ENCODE data around the gene KCNMA1. TPM values are rescaled to one million over a fixed set of nuclear protein-coding genes. Genes with fewer than 3 reads are reported as not detected.

Gene KCNMA1
- total and polyA plus RNA-seq, 2 donors from 2014 or later, result 4.2 to 8.9 TPM

DNA sequence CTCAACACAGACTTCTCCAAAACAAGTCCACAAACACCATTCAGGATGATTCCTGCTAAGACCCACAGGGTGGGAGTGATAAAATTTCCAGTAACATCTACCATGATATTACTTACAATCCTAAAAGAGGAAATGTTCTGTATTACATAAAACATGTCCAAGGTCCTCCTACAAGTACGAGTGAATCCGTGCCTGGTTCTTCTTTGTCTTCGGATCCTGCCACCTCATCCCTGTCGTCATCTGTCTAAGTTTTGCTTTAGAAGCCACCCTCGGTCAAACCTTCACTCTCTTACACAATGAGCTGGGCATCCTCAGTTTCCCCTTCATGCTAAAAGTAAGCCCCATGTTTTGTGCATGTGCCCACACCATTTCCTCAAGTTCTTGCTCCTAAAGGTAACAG is 279.0 kb downstream of the KCNMA1 start:
- DNase-seq (no peak), FAIRE-seq (no peak)
- Histone ChIP-seq H3K9me3 (ENCODE audit: control insufficient read depth in 2 of 3, insufficient read depth in 1 of 3, low read length in 3 of 3) (no peaks in the 10 kb centered on the region), H3K4me3 (ENCODE audit: low read length in 3 of 3) (no peak overlapping the region), H3K9ac (ENCODE audit: low read length in 3 of 3) (no peak overlapping the region), H3K27me3 (ENCODE audit: control insufficient read depth, insufficient read depth, low read length) (no peaks in the 10 kb centered on the region), H3K27ac (ENCODE audit: low read depth in 2 of 2, low read length in 2 of 2) (no peak overlapping the region), H3K4me1 (ENCODE audit: control insufficient read depth in 2 of 3, insufficient read depth in 2 of 3, low read depth in 1 of 3, low read length in 3 of 3) (no peaks in the 10 kb centered on the region), H3K36me3 (ENCODE audit: control insufficient read depth in 2 of 3, insufficient read depth in 3 of 3, low read length in 3 of 3) (no peaks in the 10 kb centered on the region)
- intact Hi-C loops (cut with DNase I), result no loop called here
- TF ChIP-seq, protein P1, sequence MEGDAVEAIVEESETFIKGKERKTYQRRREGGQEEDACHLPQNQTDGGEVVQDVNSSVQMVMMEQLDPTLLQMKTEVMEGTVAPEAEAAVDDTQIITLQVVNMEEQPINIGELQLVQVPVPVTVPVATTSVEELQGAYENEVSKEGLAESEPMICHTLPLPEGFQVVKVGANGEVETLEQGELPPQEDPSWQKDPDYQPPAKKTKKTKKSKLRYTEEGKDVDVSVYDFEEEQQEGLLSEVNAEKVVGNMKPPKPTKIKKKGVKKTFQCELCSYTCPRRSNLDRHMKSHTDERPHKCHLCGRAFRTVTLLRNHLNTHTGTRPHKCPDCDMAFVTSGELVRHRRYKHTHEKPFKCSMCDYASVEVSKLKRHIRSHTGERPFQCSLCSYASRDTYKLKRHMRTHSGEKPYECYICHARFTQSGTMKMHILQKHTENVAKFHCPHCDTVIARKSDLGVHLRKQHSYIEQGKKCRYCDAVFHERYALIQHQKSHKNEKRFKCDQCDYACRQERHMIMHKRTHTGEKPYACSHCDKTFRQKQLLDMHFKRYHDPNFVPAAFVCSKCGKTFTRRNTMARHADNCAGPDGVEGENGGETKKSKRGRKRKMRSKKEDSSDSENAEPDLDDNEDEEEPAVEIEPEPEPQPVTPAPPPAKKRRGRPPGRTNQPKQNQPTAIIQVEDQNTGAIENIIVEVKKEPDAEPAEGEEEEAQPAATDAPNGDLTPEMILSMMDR (IDR thresholded peaks at IDR 0.05; ENCODE audit: borderline replicate concordance, extremely low read depth, insufficient read depth), result no peak

DNA sequence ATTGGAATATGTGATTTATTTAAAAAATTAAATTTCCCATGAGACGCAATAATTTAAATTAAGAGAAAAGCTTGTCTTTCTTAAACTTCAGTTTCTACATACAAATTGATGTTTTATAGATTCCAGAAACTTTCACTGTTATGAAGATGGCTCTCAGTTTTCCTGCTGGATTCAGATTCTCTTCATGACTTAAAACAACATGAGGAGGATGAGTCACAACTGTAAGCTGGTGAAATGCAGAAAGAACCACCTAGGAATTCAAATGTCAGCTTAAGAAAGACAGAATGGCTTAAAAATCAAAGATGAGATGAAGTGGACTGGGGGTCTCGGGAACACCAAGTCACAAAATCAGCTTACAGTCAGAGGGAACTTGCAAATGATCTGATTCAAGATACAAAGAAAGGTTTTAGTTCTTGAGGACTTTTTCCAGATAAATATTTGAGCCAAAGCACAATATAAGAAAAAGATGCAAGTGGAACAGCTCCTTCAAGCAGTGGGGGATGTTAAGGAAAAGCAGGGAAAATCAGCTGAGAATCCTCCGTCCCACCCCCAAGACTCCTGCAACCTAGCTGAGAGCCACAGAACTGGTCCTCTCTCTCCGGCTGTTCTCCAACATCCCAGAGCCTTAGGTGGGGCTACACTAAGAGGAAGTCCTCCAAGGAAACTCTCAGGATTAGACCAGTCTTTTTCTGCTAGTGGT is 279.8 kb downstream of the KCNMA1 start:
- Histone ChIP-seq H3K9me3 (ENCODE audit: control insufficient read depth in 2 of 3, insufficient read depth in 1 of 3, low read length in 3 of 3) (no peaks in the 10 kb centered on the region), H3K27ac (ENCODE audit: low read depth in 2 of 2, low read length in 2 of 2) (no peak overlapping the region), H3K36me3 (ENCODE audit: control insufficient read depth in 2 of 3, insufficient read depth in 3 of 3, low read length in 3 of 3) (no peaks in the 10 kb centered on the region), H3K4me3 (ENCODE audit: low read length in 3 of 3) (no peak overlapping the region), H3K9ac (ENCODE audit: low read length in 3 of 3) (no peak overlapping the region), H3K4me1 (ENCODE audit: control insufficient read depth in 2 of 3, insufficient read depth in 2 of 3, low read depth in 1 of 3, low read length in 3 of 3) (no peaks in the 10 kb centered on the region), H3K27me3 (ENCODE audit: control insufficient read depth, insufficient read depth, low read length) (no peaks in the 10 kb centered on the region)
- intact Hi-C loops (cut with DNase I), result no loop called here
- TF ChIP-seq, protein P1 (IDR thresholded peaks at IDR 0.05; ENCODE audit: borderline replicate concordance, extremely low read depth, insufficient read depth), result no peak
- FAIRE-seq (no peak), DNase-seq (no peak)

DNA sequence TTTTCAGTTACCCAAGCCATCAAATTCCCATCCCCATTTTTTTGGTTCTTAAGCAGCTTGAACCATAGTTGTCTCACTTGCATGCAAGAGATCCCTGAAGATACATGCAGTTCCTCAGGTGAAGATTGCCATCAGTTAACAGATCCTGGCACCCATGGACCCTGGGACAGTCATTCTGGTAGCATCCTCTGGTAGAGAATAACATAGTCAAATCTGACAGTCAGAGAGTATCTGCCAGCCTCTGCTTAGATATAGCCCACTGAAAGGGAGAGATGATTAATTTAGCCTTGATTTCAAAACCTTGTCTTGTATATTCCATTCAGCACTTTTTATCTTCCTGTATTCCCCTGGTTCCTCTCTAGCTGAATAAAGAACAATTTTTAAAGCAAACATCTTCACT is 280.4 kb downstream of the KCNMA1 start:
- FAIRE-seq (no peak), DNase-seq (no peak)
- intact Hi-C loops (cut with DNase I), result no loop called here
- TF ChIP-seq, protein P1 (IDR thresholded peaks at IDR 0.05; ENCODE audit: borderline replicate concordance, extremely low read depth, insufficient read depth), result no peak
- H3K4me3 ChIP-seq (ENCODE audit: low read length in 3 of 3), result no peak overlapping the region
- no peaks in the 10 kb centered on the region for H3K9me3 ChIP-seq (ENCODE audit: control insufficient read depth in 2 of 3, insufficient read depth in 1 of 3, low read length in 3 of 3)
- no peaks in the 10 kb centered on the region for H3K27me3 ChIP-seq (ENCODE audit: control insufficient read depth, insufficient read depth, low read length)
- H3K4me1 ChIP-seq (ENCODE audit: control insufficient read depth in 2 of 3, insufficient read depth in 2 of 3, low read depth in 1 of 3, low read length in 3 of 3), result no peaks in the 10 kb centered on the region
- no peaks in the 10 kb centered on the region for H3K36me3 ChIP-seq (ENCODE audit: control insufficient read depth in 2 of 3, insufficient read depth in 3 of 3, low read length in 3 of 3)
- no peak overlapping the region for H3K9ac ChIP-seq (ENCODE audit: low read length in 3 of 3)
- no peak overlapping the region for H3K27ac ChIP-seq (ENCODE audit: low read depth in 2 of 2, low read length in 2 of 2)

DNA sequence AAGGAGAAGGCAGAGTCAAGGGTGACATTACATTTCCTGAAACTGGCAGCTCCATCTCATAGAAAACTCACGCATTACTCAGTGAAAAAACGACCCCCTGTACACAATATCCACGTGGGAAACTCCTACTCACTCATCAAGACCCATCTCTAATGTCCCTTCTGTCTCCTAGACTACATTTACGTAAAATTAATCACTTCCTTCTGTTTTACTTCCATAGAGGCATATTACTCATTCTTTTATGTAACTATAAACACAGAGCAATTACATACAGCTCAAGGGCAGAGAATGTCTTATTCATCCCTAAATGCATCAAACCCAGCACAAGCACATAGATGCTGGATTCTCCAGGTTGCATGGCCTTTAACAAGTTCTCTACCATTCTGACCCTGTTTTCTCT is 281.8 kb downstream of the KCNMA1 start:
- no peak overlapping the region for H3K9ac ChIP-seq (ENCODE audit: low read length in 3 of 3)
- TF ChIP-seq, protein P1 (IDR thresholded peaks at IDR 0.05; ENCODE audit: borderline replicate concordance, extremely low read depth, insufficient read depth), result no peak
- no peaks in the 10 kb centered on the region for H3K9me3 ChIP-seq (ENCODE audit: control insufficient read depth in 2 of 3, insufficient read depth in 1 of 3, low read length in 3 of 3)
- intact Hi-C loops (cut with DNase I), result no loop called here
- no peak for FAIRE-seq
- no peaks in the 10 kb centered on the region for H3K27me3 ChIP-seq (ENCODE audit: control insufficient read depth, insufficient read depth, low read length)
- no peaks in the 10 kb centered on the region for H3K4me1 ChIP-seq (ENCODE audit: control insufficient read depth in 2 of 3, insufficient read depth in 2 of 3, low read depth in 1 of 3, low read length in 3 of 3)
- H3K36me3 ChIP-seq (ENCODE audit: control insufficient read depth in 2 of 3, insufficient read depth in 3 of 3, low read length in 3 of 3), result no peaks in the 10 kb centered on the region
- H3K27ac ChIP-seq (ENCODE audit: low read depth in 2 of 2, low read length in 2 of 2), result no peak overlapping the region
- DNase-seq, result no peak
- no peak overlapping the region for H3K4me3 ChIP-seq (ENCODE audit: low read length in 3 of 3)

All from kidney (tissue), 14 donors.